BE2C (cell line): Measurements from ENCODE around the gene BLVRA.

Experiments used
- DNase-seq: peaks from one replicate; pipeline ENCODE4 v3.0.0-alpha.2; 2020
- H3K27me3 ChIP-seq: fragments of 250-450 bp; sonication (Bioruptor Pico); 2 replicates; pipeline ENCODE4 v1.5.1; 2020; ENCODE audit warnings: mild to moderate bottlenecking
- H3K36me3 ChIP-seq: fragments of 250-450 bp; sonication (Bioruptor Pico); 2 replicates; pipeline ENCODE4 v1.5.1; 2020; ENCODE audit warnings: mild to moderate bottlenecking
- H3K4me1 ChIP-seq: fragments of 250-450 bp; sonication (Bioruptor Pico); 2 replicates; pipeline ENCODE4 v1.5.1; 2020
- H3K4me3 ChIP-seq: 2 replicates; pipeline ENCODE4 v1.5.1; 2011; ENCODE audit warnings: low read depth, low read length
- H3K9me3 ChIP-seq: fragments of 250-450 bp; sonication (Bioruptor Pico); 2 replicates; pipeline ENCODE4 v1.5.1; 2020
- TF ChIP-seq, protein P1 (sequence below): IDR thresholded peaks from 2 replicates; pipeline ENCODE4 v1.5.1; 2012; ENCODE audit warnings: mild to moderate bottlenecking, low read depth, low read length

The BLVRA gene

DNA sequence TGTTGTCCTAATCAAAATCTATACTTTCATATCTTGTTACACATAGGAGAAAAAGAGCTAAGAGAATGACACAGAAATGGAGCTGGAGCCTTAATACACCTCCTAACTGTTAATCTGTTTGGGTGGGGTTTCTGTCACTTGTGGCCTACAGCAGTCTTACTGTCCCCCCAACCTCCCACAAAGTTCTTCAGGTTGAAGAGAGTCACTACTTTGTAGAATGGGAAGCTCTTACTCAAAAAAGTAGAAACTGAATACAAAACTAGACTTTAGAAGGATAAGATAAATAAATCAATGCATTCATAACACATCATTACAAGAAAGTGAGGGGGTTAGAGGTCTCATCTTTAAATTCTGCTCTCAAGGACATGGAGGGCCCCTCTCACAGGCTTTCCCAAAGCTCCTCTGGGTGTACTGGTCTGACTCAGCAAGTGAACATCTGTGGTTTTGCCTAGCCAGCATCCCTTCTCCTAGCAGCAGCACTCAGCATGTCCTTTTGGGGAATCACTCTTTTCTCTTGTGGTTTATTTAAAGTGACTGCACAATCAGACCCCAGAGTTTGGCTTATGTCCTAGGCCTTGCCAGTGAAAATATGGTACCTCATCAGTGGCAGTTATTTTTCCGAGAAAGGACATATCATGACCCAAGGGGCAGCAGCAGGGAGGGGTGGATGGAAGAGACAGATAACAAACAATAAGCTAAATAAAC, 2.0 kb upstream of the BLVRA start:
- no peak for DNase-seq
- Histone ChIP-seq H3K27me3 (no peaks in the 10 kb centered on the region), H3K36me3 (no peaks in the 10 kb centered on the region), H3K4me3 (no peak overlapping the region), H3K4me1 (peaks cover 15% of the 10 kb centered on the region), H3K9me3 (0 out of 2 replicates have a peak, but pooled peaks cover 4% of the 10 kb centered on the region)
- TF ChIP-seq, protein P1, sequence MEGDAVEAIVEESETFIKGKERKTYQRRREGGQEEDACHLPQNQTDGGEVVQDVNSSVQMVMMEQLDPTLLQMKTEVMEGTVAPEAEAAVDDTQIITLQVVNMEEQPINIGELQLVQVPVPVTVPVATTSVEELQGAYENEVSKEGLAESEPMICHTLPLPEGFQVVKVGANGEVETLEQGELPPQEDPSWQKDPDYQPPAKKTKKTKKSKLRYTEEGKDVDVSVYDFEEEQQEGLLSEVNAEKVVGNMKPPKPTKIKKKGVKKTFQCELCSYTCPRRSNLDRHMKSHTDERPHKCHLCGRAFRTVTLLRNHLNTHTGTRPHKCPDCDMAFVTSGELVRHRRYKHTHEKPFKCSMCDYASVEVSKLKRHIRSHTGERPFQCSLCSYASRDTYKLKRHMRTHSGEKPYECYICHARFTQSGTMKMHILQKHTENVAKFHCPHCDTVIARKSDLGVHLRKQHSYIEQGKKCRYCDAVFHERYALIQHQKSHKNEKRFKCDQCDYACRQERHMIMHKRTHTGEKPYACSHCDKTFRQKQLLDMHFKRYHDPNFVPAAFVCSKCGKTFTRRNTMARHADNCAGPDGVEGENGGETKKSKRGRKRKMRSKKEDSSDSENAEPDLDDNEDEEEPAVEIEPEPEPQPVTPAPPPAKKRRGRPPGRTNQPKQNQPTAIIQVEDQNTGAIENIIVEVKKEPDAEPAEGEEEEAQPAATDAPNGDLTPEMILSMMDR = no peak

- peaks cover 15% of the 10 kb centered on the region for H3K4me1 ChIP-seq
- H3K4me3 ChIP-seq = no peak overlapping the region
- no peaks in the 10 kb centered on the region for H3K27me3 ChIP-seq
- H3K9me3 ChIP-seq = 0 out of 2 replicates have a peak, but pooled peaks cover 4% of the 10 kb centered on the region
- H3K36me3 ChIP-seq = no peaks in the 10 kb centered on the region
- no peak for DNase-seq
- TF ChIP-seq, protein P1 = no peak
These were observed 1.3 kb upstream of the BLVRA start for GRCh38 chr7:43757073-43757720.

- TF ChIP-seq, protein P1 = no peak
- H3K36me3 ChIP-seq = no peaks in the 10 kb centered on the region
- no peaks in the 10 kb centered on the region for H3K27me3 ChIP-seq
- H3K4me1 ChIP-seq = peaks cover 16% of the 10 kb centered on the region
- H3K9me3 ChIP-seq = no peaks in the 10 kb centered on the region
- peak overlapping the region; percentile 69 for H3K4me3 ChIP-seq
- DNase-seq = peak; percentile 61
These were observed 573 bp downstream of the BLVRA start for GRCh38 chr7:43758822-43759683.

DNA sequence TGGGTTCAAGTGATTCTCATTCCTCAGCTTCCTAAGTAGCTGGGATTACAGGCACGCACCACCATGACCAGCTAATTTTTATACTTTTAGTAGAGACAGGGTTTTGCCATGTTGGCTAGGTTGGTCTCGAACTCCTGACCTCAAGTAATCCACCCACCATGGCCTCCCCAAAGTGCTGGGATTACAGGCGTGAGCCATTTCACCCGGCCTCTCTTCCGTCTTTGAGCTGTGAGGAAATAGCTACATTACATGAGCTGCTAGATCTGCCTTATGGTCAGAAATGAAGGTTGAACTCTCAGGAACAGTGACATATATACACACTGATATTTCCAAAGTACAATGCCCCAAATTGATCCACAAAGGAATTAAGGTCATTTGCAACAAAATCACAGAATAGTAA, 2.4 kb downstream of the BLVRA start:
- H3K9me3 ChIP-seq = no peaks in the 10 kb centered on the region
- DNase-seq = no peak
- H3K27me3 ChIP-seq = no peaks in the 10 kb centered on the region
- TF ChIP-seq, protein P1 = no peak
- no peaks in the 10 kb centered on the region for H3K36me3 ChIP-seq
- H3K4me1 ChIP-seq = peaks cover 15% of the 10 kb centered on the region
- H3K4me3 ChIP-seq = no peak overlapping the region

GRCh38 chr7:43761382-43761781, 2.9 kb downstream of the BLVRA start:
- no peak for DNase-seq
- Histone ChIP-seq H3K27me3 (no peaks in the 10 kb centered on the region), H3K4me3 (no peak overlapping the region), H3K4me1 (peaks cover 12% of the 10 kb centered on the region), H3K9me3 (no peaks in the 10 kb centered on the region), H3K36me3 (no peaks in the 10 kb centered on the region)
- TF ChIP-seq, protein P1 = no peak
